SK-N-SH treated with all-trans-retinoic acid at 6 μM for 48 hours (cell line): ENCODE data around the gene DHCR24.

Source experiments
- ATAC-seq: fragments of 200-7000 bp; cut with Tn5 transposase; 3 replicates; pipeline ENCODE4 v1.9.1; 2020; ENCODE audit warnings: mild to moderate bottlenecking, moderate library complexity
- ARNTL ChIP-seq: fragments of 450-650 bp; formaldehyde crosslinking; IDR thresholded peaks from 2 replicates; pipeline ENCODE4 v1.5.0; 2020; ENCODE audit warnings: low read depth, mild to moderate bottlenecking, moderate library complexity, borderline replicate concordance
- BACH2 ChIP-seq: fragments of 250-450 bp; sonication (Bioruptor Pico); IDR thresholded peaks from 2 replicates; pipeline ENCODE4 v1.9.0; 2021; ENCODE audit warnings: mild to moderate bottlenecking, borderline replicate concordance
- CREB5 ChIP-seq: fragments of 250-450 bp; sonication (Bioruptor Pico); IDR thresholded peaks from 2 replicates; pipeline ENCODE4 v1.5.1; 2020; ENCODE audit warnings: low read depth, mild to moderate bottlenecking, moderate library complexity
- CSDC2 ChIP-seq: fragments of 250-450 bp; sonication (Bioruptor Pico); IDR thresholded peaks from 2 replicates; pipeline ENCODE4 v1.5.0; 2020; ENCODE audit warnings: mild to moderate bottlenecking, moderate library complexity
- ESRRG ChIP-seq: fragments of 250-450 bp; sonication (Bioruptor Pico); IDR thresholded peaks from 2 replicates; pipeline ENCODE4 v1.6.1; 2021; ENCODE audit warnings: mild to moderate bottlenecking
- GLIS3 ChIP-seq: fragments of 250-450 bp; sonication (Bioruptor Pico); IDR thresholded peaks from 2 replicates; pipeline ENCODE4 v1.5.0; 2020; ENCODE audit warnings: mild to moderate bottlenecking, moderate library complexity
- ISL1 ChIP-seq: fragments of 250-450 bp; sonication (Bioruptor Pico); IDR thresholded peaks from 2 replicates; pipeline ENCODE4 v2.1.2; 2022; ENCODE audit warnings: mild to moderate bottlenecking, moderate library complexity
- OSR1 ChIP-seq: fragments of 250-450 bp; sonication (Bioruptor Pico); IDR thresholded peaks from 2 replicates; pipeline ENCODE4 v1.8.0; 2022; ENCODE audit warnings: moderate library complexity, mild to moderate bottlenecking, inconsistent platforms
- PATZ1 ChIP-seq: fragments of 250-450 bp; sonication (Bioruptor Pico); IDR thresholded peaks from 2 replicates; pipeline ENCODE4 v1.8.0; 2020; ENCODE audit warnings: mild to moderate bottlenecking, moderate library complexity, borderline replicate concordance
- POU6F1 ChIP-seq: fragments of 250-450 bp; sonication (Bioruptor Pico); IDR thresholded peaks from 2 replicates; pipeline ENCODE4 v1.8.0; 2021; ENCODE audit warnings: low read depth, mild to moderate bottlenecking, moderate library complexity, borderline replicate concordance
- PPARA ChIP-seq: fragments of 250-450 bp; sonication (Bioruptor Pico); IDR thresholded peaks from 2 replicates; pipeline ENCODE4 v1.5.0; 2020; ENCODE audit warnings: mild to moderate bottlenecking, borderline replicate concordance
- RARB ChIP-seq: fragments of 250-450 bp; sonication (Bioruptor Pico); IDR thresholded peaks from 2 replicates; pipeline ENCODE4 v1.8.0; 2021; ENCODE audit warnings: mild to moderate bottlenecking, moderate library complexity
- SNAI2 ChIP-seq: fragments of 250-450 bp; sonication (Bioruptor Pico); IDR thresholded peaks from 2 replicates; pipeline ENCODE4 v1.5.0; 2020; ENCODE audit warnings: mild to moderate bottlenecking, moderate library complexity
- TCF4 ChIP-seq: fragments of 250-450 bp; sonication (Bioruptor Pico); IDR thresholded peaks from 2 replicates; pipeline ENCODE4 v1.8.0; 2021; ENCODE audit warnings: mild to moderate bottlenecking, moderate library complexity, borderline replicate concordance
- TOX ChIP-seq: fragments of 250-450 bp; sonication (Bioruptor Pico); IDR thresholded peaks from 2 replicates; pipeline ENCODE4 v1.8.0; 2021; ENCODE audit warnings: mild to moderate bottlenecking, moderate library complexity, borderline replicate concordance
- ZC3H10 ChIP-seq: fragments of 250-450 bp; sonication (Bioruptor Pico); IDR thresholded peaks from 2 replicates; pipeline ENCODE4 v1.5.1; 2021; ENCODE audit warnings: mild to moderate bottlenecking, moderate library complexity
- ZFP3 ChIP-seq: fragments of 250-450 bp; sonication (Bioruptor Pico); IDR thresholded peaks from 2 replicates; pipeline ENCODE4 v1.5.0; 2020; ENCODE audit warnings: mild to moderate bottlenecking, moderate library complexity
- ZFP30 ChIP-seq: fragments of 450-650 bp; formaldehyde crosslinking; IDR thresholded peaks from 2 replicates; pipeline ENCODE4 v1.5.0; 2022; ENCODE audit warnings: mild to moderate bottlenecking, moderate library complexity
- ZNF565 ChIP-seq: fragments of 450-650 bp; formaldehyde crosslinking; conservative IDR thresholded peaks from 2 replicates; pipeline ENCODE4 v1.5.0; 2020; ENCODE audit warnings: low read depth, mild to moderate bottlenecking, moderate library complexity
- ZNF8 ChIP-seq: fragments of 450-650 bp; formaldehyde crosslinking; IDR thresholded peaks from 2 replicates; pipeline ENCODE4 v1.5.0; 2020; ENCODE audit warnings: mild to moderate bottlenecking, moderate library complexity
- TF ChIP-seq, protein P1 (sequence below): fragments of 250-450 bp; sonication (Bioruptor Pico); IDR thresholded peaks from 2 replicates; pipeline ENCODE4 v1.5.0; 2020; ENCODE audit warnings: mild to moderate bottlenecking, moderate library complexity

Gene DHCR24

GRCh38 chr1:54869173-54869851, 17.7 kb downstream of the DHCR24 start:
- ATAC-seq, result no peak
- TF ChIP-seq, protein P1, sequence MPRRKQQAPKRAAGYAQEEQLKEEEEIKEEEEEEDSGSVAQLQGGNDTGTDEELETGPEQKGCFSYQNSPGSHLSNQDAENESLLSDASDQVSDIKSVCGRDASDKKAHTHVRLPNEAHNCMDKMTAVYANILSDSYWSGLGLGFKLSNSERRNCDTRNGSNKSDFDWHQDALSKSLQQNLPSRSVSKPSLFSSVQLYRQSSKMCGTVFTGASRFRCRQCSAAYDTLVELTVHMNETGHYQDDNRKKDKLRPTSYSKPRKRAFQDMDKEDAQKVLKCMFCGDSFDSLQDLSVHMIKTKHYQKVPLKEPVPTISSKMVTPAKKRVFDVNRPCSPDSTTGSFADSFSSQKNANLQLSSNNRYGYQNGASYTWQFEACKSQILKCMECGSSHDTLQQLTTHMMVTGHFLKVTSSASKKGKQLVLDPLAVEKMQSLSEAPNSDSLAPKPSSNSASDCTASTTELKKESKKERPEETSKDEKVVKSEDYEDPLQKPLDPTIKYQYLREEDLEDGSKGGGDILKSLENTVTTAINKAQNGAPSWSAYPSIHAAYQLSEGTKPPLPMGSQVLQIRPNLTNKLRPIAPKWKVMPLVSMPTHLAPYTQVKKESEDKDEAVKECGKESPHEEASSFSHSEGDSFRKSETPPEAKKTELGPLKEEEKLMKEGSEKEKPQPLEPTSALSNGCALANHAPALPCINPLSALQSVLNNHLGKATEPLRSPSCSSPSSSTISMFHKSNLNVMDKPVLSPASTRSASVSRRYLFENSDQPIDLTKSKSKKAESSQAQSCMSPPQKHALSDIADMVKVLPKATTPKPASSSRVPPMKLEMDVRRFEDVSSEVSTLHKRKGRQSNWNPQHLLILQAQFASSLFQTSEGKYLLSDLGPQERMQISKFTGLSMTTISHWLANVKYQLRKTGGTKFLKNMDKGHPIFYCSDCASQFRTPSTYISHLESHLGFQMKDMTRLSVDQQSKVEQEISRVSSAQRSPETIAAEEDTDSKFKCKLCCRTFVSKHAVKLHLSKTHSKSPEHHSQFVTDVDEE (CRISPR knock-in tag), result no peak
- TF ChIP-seq ZNF8 (CRISPR knock-in tag) (no peak), OSR1 (CRISPR knock-in tag) (no peak), ZFP30 (no peak), ZC3H10 (CRISPR knock-in tag) (no peak), TCF4 (no peak), PPARA (CRISPR knock-in tag) (no peak), POU6F1 (CRISPR knock-in tag) (no peak), ISL1 (CRISPR knock-in tag) (no peak), ZFP3 (CRISPR knock-in tag) (no peak), CSDC2 (CRISPR knock-in tag) (no peak), ESRRG (CRISPR knock-in tag) (no peak), CREB5 (no peak), TOX (CRISPR knock-in tag) (no peak), GLIS3 (no peak), ZNF565 (CRISPR knock-in tag) (no peak), ARNTL (no peak), PATZ1 (CRISPR knock-in tag) (no peak), BACH2 (CRISPR knock-in tag) (no peak), SNAI2 (CRISPR knock-in tag) (no peak)

DNA sequence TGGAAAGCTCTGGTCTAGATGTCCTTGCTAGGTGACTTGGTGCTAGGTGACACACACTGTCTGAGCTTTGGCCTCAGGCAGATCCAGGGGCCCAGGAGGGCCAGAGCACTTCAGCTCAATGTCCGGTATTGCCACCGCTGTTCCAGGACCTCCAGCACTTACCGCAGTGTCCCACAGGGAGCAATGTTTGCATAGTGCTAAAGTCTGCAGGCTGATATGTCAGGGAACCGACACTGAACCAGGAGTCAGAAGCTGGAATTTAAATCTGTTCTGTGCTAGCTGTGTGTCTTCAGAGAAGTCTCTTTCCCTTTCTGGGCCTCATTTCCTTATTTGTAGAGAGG, 19.3 kb downstream of the DHCR24 start:
- ATAC-seq, result no peak
- no peak for TF ChIP-seq BACH2 (CRISPR knock-in tag)
- TF ChIP-seq ZC3H10 (CRISPR knock-in tag), result no peak
- TF ChIP-seq POU6F1 (CRISPR knock-in tag), result no peak
- TF ChIP-seq, protein P1 (CRISPR knock-in tag), result no peak
- TF ChIP-seq ISL1 (CRISPR knock-in tag), result no peak
- TF ChIP-seq TOX (CRISPR knock-in tag), result no peak
- TF ChIP-seq OSR1 (CRISPR knock-in tag), result no peak
- TF ChIP-seq CREB5, result no peak
- TF ChIP-seq TCF4, result no peak
- no peak for TF ChIP-seq SNAI2 (CRISPR knock-in tag)
- no peak for TF ChIP-seq RARB (CRISPR knock-in tag)
